ENCODE data around the gene NPIPA5. TPM values are rescaled to one million over a fixed set of nuclear protein-coding genes. Genes with fewer than 3 reads are reported as not detected.
"Not testable (repeated sequence)": the region's sequence is repeated elsewhere in the genome, so short reads cannot be mapped to it uniquely, and the experiment has no call there.

Gene NPIPA5
- total RNA-seq: 10 to 100 TPM in 1 of 3 donors, 1 to 10 TPM in 2; 1.0 to 19.6 (median 9.5) TPM
- total RNA-seq (2013): 10.9 TPM

GRCh38 chr16:15378194-15378593 lies at the start of gene NPIPA5:
Gene NPIPA5, minus strand, starts transcription at chr16:15378294. Its CDS starts 0 bp downstream, at chr16:15378294.
- H3K9me3 ChIP-seq (ENCODE audit: control insufficient read depth, insufficient read depth, low read length); H3K27me3 Mint-ChIP-seq (ENCODE audit: low read depth in 2 of 2); H3K27me3 ChIP-seq (ENCODE audit: control insufficient read depth, insufficient read depth, low read length); H3K36me3 Mint-ChIP-seq; H3K4me1 ChIP-seq (ENCODE audit: control insufficient read depth, insufficient read depth, low read length); H3K4me3 ChIP-seq (ENCODE audit: low read length); H3K27ac Mint-ChIP-seq; DNase-seq; H3K36me3 ChIP-seq (ENCODE audit: control insufficient read depth, insufficient read depth, low read length); H3K27ac ChIP-seq (ENCODE audit: low read length); ATAC-seq; H3K9me3 Mint-ChIP-seq; H3K4me1 Mint-ChIP-seq; H3K4me3 Mint-ChIP-seq; intact Hi-C loops (cut with micrococcal nuclease): not testable (repeated sequence)
- WGBS (ENCODE audit: insufficient coverage): no CpG with 5 or more reads among the region's 4 CpGs

GRCh38 chr16:15427648-15428239 lies 49.6 kb upstream of the NPIPA5 start:
- intact Hi-C loops (cut with micrococcal nuclease): loop anchor here (2.0 to 10.0 kb wide), 3 partner anchors 215 to 697 kb away; partner anchors contain the start of gene MARF1
- peak; percentile 43 to 73 for DNase-seq
- ATAC-seq: peak; percentile 60 to 70 (median 69)
- H3K36me3 ChIP-seq (ENCODE audit: control insufficient read depth, insufficient read depth, low read length): no peaks in the 10 kb centered on the region
- H3K27ac Mint-ChIP-seq: no peak overlapping the region
- H3K27ac ChIP-seq (ENCODE audit: low read length): no peak overlapping the region
- H3K4me3 Mint-ChIP-seq: no peak overlapping the region
- no peaks in the 10 kb centered on the region for H3K27me3 ChIP-seq (ENCODE audit: control insufficient read depth, insufficient read depth, low read length)
- no peaks in the 10 kb centered on the region for H3K4me1 Mint-ChIP-seq
- H3K27me3 Mint-ChIP-seq (ENCODE audit: low read depth in 2 of 2): peaks cover 0 to 2% of the 10 kb centered on the region in 2 donors
- no peaks in the 10 kb centered on the region for H3K9me3 Mint-ChIP-seq
- H3K4me1 ChIP-seq (ENCODE audit: control insufficient read depth, insufficient read depth, low read length): peaks cover 3% of the 10 kb centered on the region
- 6% methylated on average over 4 of the region's 8 CpGs for WGBS (ENCODE audit: insufficient coverage)
- H3K9me3 ChIP-seq (ENCODE audit: control insufficient read depth, insufficient read depth, low read length): no peaks in the 10 kb centered on the region
- H3K36me3 Mint-ChIP-seq: no peaks in the 10 kb centered on the region
- no peak overlapping the region for H3K4me3 ChIP-seq (ENCODE audit: low read length)
- TF ChIP-seq CTCF (IDR thresholded peaks at IDR 0.05): peak; percentile 59

GRCh38 chr16:15426796-15427195 lies 48.7 kb upstream of the NPIPA5 start:
- Mint-ChIP-seq H3K4me1 (no peaks in the 10 kb centered on the region), H3K9me3 (no peaks in the 10 kb centered on the region), H3K27me3 (ENCODE audit: low read depth in 2 of 2) (peaks cover 0 to 5% of the 10 kb centered on the region in 2 donors), H3K27ac (no peak overlapping the region), H3K36me3 (no peaks in the 10 kb centered on the region), H3K4me3 (no peak overlapping the region)
- 61% methylated on average over 3 of the region's 6 CpGs for WGBS (ENCODE audit: insufficient coverage)
- DNase-seq (no peak), ATAC-seq (no peak)
- no peak for TF ChIP-seq CTCF (IDR thresholded peaks at IDR 0.05)
- Histone ChIP-seq H3K4me3 (ENCODE audit: low read length) (no peak overlapping the region), H3K4me1 (ENCODE audit: control insufficient read depth, insufficient read depth, low read length) (peaks cover 3% of the 10 kb centered on the region), H3K36me3 (ENCODE audit: control insufficient read depth, insufficient read depth, low read length) (no peaks in the 10 kb centered on the region), H3K27ac (ENCODE audit: low read length) (no peak overlapping the region), H3K27me3 (ENCODE audit: control insufficient read depth, insufficient read depth, low read length) (no peaks in the 10 kb centered on the region), H3K9me3 (ENCODE audit: control insufficient read depth, insufficient read depth, low read length) (no peaks in the 10 kb centered on the region)
- intact Hi-C loops (cut with micrococcal nuclease): loop anchor here (2.0 to 10.0 kb wide), 3 partner anchors 216 to 698 kb away; partner anchors contain the start of gene MARF1

DNA sequence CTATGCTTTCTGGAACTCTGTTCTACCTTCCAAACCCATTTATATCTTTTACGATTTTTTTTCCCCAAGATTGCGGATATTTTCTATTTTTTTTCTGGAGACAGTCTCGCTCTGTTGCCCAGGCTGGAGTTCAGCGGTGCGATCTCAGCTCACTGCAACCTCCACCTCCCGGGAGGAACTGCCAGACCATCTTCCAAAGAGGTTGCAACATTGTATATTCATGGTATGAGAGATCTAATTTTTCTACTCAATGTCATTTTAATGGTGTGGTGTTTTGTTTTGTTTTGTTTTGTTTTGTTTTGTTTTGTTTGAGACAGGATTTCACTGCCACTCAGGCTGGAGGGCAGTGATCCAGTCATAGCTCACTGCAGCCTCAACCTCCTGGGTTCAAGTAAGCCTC lies 47.8 kb upstream of the NPIPA5 start:
- no peak overlapping the region for H3K27ac ChIP-seq (ENCODE audit: low read length)
- ATAC-seq: no peak
- H3K4me1 ChIP-seq (ENCODE audit: control insufficient read depth, insufficient read depth, low read length): peaks cover 3% of the 10 kb centered on the region
- H3K27me3 ChIP-seq (ENCODE audit: control insufficient read depth, insufficient read depth, low read length): no peaks in the 10 kb centered on the region
- no peak for TF ChIP-seq CTCF (IDR thresholded peaks at IDR 0.05)
- H3K36me3 ChIP-seq (ENCODE audit: control insufficient read depth, insufficient read depth, low read length): no peaks in the 10 kb centered on the region
- no peaks in the 10 kb centered on the region for H3K36me3 Mint-ChIP-seq
- H3K4me3 ChIP-seq (ENCODE audit: low read length): no peak overlapping the region
- H3K4me3 Mint-ChIP-seq: no peak overlapping the region
- DNase-seq: no peak
- no peak overlapping the region for H3K27ac Mint-ChIP-seq
- no peaks in the 10 kb centered on the region for H3K9me3 Mint-ChIP-seq
- WGBS (ENCODE audit: insufficient coverage): 97% methylated on average over 6 of the region's 6 CpGs
- no peaks in the 10 kb centered on the region for H3K9me3 ChIP-seq (ENCODE audit: control insufficient read depth, insufficient read depth, low read length)
- peaks cover 0 to 7% of the 10 kb centered on the region in 2 donors for H3K27me3 Mint-ChIP-seq (ENCODE audit: low read depth in 2 of 2)
- intact Hi-C loops (cut with micrococcal nuclease): loop anchor here (2.0 to 10.0 kb wide), 3 partner anchors 217 to 699 kb away; partner anchors contain the start of gene MARF1
- no peaks in the 10 kb centered on the region for H3K4me1 Mint-ChIP-seq

All from natural killer cell (primary cell).